Lung (tissue), 12 donors: ENCODE data around the gene HAUS1. TPM values are rescaled to one million over a fixed set of nuclear protein-coding genes. Genes with fewer than 3 reads are reported as not detected.

Source experiments
- ATAC-seq: fragments of 200-7000 bp; cut with Tn5 transposase; one replicate; pipeline ENCODE4 v1.9.1; 2020; ENCODE audit warnings: moderate number of reproducible peaks; ENCODE audit not compliant: insufficient read depth, low FRiP score
- DNase-seq, 3 donors: peaks; one replicate each; pipeline ENCODE4 v3.0.0-alpha.2; 2013 to 2017
- H3K27ac ChIP-seq, 2 donors: one replicate each; pipeline ENCODE4 v1.5.1; 2013; ENCODE audit warnings: mild to moderate bottlenecking in 2 of 2, moderate library complexity in 2 of 2, control low read depth in 1 of 2, inconsistent platforms in 1 of 2, low read depth in 1 of 2, low read length in 1 of 2
- H3K27me3 ChIP-seq, 3 donors: one replicate each; pipeline ENCODE4 v1.5.1; 2013; ENCODE audit warnings: low read length in 2 of 3; ENCODE audit not compliant: control insufficient read depth in 3 of 3, insufficient read depth in 3 of 3
- H3K36me3 ChIP-seq, 4 donors: one replicate each; pipeline ENCODE4 v1.5.1; 2013; ENCODE audit warnings: low read length in 4 of 4, mild to moderate bottlenecking in 1 of 4, moderate library complexity in 1 of 4; ENCODE audit not compliant: control insufficient read depth in 4 of 4, insufficient read depth in 4 of 4
- H3K4me1 ChIP-seq, 5 donors: one replicate each; pipeline ENCODE4 v1.5.1; 2013; ENCODE audit warnings: low read length in 5 of 5, mild to moderate bottlenecking in 2 of 5, moderate library complexity in 1 of 5; ENCODE audit not compliant: control insufficient read depth in 5 of 5, insufficient read depth in 5 of 5
- H3K4me3 ChIP-seq: one replicate; pipeline ENCODE4 v1.5.1; 2013; ENCODE audit warnings: mild to moderate bottlenecking, control low read depth, moderate library complexity
- H3K9ac ChIP-seq, 2 donors: one replicate each; pipeline ENCODE4 v1.5.1; 2013; ENCODE audit warnings: low read length in 2 of 2, control low read depth in 1 of 2; ENCODE audit not compliant: insufficient read depth in 1 of 2
- H3K9me3 ChIP-seq, 4 donors: one replicate each; pipeline ENCODE4 v1.5.1; 2013; ENCODE audit warnings: low read length in 3 of 4, mild to moderate bottlenecking in 1 of 4, moderate library complexity in 1 of 4; ENCODE audit not compliant: control insufficient read depth in 4 of 4, insufficient read depth in 3 of 4
- WGBS, 2 donors: extraction: QIAGEN DNeasy Blood & Tissue Kit; methylation state at CpG; one replicate each; pipeline ENCODE4 v1.1.7; 2013; 5-methylcytosine and 5-hydroxymethylcytosine counted together
- polyA plus RNA-seq, 2 donors: library from polyadenylated mRNA; stranded (reverse); fragments of 200-250 nt; gene quantifications; one replicate each; pipeline ENCODE4 v1.2.1, GENCODE V29; 2013
- total RNA-seq, 2 donors: library from RNA; depleted of rRNA in 1 of 2; stranded (reverse); fragments of >200 nt in 1 of 2; gene quantifications; one replicate each; pipeline ENCODE4 v1.2.1, GENCODE V29; 2014 to 2021
- TF ChIP-seq, protein P1 (sequence below): IDR thresholded peaks from 2 replicates; pipeline ENCODE4 v1.5.1; 2012; ENCODE audit warnings: mild to moderate bottlenecking; ENCODE audit errors: control extremely low read depth, extremely low read depth
- donor health status: control.
- donor health status: control.
- donor health status: Bipolar disorder and iron deficiency.
- donor health status: healthy.
- donor health status: DM: yes; HTN: yes; CAD: no.

Gene HAUS1
- total and polyA plus RNA-seq, 4 donors: 16.8 to 27.7 (median 20.4) TPM

DNA sequence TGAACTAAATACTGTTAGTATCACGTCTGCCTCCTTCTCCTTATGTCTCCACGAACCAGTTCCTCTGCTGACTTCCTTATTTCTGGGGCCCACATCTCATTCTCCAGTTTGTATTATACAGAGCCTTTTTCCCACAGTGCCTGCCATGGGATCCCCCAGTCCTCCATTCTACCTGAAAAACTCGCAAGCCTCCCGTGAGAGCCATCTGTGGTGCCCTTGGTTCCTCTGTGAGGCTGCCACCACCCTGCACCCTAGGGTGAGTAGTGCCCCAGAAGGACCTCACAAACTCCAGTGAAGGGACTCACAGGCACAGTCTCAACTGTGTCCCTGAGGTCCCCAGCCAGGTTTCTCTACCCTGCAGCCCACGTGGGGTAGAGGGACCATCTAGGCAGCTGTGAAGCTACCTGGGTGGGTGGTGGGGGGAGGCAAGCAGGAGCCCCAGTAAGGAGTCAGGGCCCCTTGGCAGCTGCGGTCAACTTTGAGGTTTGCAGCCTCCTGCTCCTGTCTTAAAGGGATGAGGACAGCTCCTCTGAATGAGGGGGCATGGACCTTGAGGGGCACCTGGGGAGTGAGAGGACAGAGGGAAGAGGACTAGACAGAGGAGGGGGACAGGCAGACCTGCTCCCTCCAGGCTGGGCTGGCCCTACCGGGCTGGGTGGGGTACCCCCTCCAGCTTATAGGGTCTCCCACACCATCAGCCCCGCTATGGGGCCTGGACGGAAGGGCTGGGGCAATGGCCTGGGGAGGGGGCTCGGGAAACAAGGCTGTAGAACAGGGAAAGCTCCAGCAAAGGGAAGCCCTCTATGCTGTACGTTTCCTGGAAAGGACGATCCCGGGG lies 33.2 kb upstream of the HAUS1 start:
- DNase-seq (no peak), ATAC-seq (no peak)
- H3K9me3 ChIP-seq: no peaks in the 10 kb centered on the region
- 15 to 37% methylated on average over 13 of the region's 13 CpGs for WGBS, 2 donors
- TF ChIP-seq, protein P1, sequence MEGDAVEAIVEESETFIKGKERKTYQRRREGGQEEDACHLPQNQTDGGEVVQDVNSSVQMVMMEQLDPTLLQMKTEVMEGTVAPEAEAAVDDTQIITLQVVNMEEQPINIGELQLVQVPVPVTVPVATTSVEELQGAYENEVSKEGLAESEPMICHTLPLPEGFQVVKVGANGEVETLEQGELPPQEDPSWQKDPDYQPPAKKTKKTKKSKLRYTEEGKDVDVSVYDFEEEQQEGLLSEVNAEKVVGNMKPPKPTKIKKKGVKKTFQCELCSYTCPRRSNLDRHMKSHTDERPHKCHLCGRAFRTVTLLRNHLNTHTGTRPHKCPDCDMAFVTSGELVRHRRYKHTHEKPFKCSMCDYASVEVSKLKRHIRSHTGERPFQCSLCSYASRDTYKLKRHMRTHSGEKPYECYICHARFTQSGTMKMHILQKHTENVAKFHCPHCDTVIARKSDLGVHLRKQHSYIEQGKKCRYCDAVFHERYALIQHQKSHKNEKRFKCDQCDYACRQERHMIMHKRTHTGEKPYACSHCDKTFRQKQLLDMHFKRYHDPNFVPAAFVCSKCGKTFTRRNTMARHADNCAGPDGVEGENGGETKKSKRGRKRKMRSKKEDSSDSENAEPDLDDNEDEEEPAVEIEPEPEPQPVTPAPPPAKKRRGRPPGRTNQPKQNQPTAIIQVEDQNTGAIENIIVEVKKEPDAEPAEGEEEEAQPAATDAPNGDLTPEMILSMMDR: no peak
- H3K27ac ChIP-seq: peak overlapping the region in 1 of 2 donors; percentile 52
- H3K27me3 ChIP-seq: no peaks in the 10 kb centered on the region
- H3K36me3 ChIP-seq: no peaks in the 10 kb centered on the region
- peaks cover 0 to 5% (median 5%) of the 10 kb centered on the region in 5 donors for H3K4me1 ChIP-seq
- H3K4me3 ChIP-seq: peak overlapping the region; percentile 66
- H3K9ac ChIP-seq: peak overlapping the region in 1 of 2 donors; percentile 25

DNA sequence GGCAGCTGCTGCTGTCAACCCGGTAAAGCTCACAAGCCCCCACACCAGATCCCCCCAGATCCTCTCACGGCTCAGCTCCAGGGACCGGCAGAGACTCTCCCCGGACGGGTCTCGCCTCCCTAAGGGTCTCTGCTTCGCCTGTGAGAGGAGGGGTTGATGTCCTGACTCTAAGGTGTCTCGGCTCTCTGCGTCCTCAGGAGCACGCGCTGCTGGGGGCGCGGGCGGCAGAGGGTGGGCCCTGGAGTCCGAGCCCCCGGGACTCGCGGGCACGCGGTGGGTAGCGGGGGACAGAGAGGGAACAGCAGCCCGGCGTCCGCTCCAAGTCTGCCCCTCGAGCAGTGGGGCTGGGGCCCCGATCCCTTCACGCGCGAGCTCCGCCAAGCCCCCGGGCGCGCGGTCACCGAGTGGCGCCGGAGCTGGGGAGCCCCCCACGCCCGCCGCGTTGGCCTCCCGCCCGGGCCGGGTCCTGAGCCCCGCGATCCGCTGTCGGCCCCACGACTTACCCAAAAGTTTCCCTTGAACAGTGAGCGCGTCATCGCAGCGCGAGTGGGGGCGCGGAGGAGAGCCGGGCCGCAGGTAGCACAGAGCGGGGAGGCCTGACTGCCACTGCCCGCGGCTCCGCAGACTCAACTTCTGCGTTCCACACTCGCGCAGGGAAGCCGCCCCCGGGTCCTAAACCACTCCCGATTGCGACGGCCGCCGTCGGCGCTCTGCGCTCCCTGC lies 32.4 kb upstream of the HAUS1 start, which contains the start of gene PSTPIP2:
TSS of gene PSTPIP2 (minus strand) at position 608 of the 723 bp plus-strand sequence. CDS start at position 536, 72 bp downstream.
- H3K9me3 ChIP-seq: no peaks in the 10 kb centered on the region
- H3K27me3 ChIP-seq: no peaks in the 10 kb centered on the region
- H3K4me3 ChIP-seq: peak within 1 kb of the TSS; percentile 66
- WGBS, 2 donors: 0 to 1% methylated on average over 52 to 75 of the region's 75 CpGs
- H3K36me3 ChIP-seq: peaks cover 0 to under 1% (median 0%) of the 10 kb centered on the region in 4 donors
- DNase-seq (peak; percentile 60 to 71 (median 69)), ATAC-seq (peak; percentile 88)
- TF ChIP-seq, protein P1: no peak
- H3K27ac ChIP-seq: peak within 1 kb of the TSS in 1 of 2 donors; percentile 3
- peaks cover 0 to 5% (median 5%) of the 10 kb centered on the region in 5 donors for H3K4me1 ChIP-seq
- H3K9ac ChIP-seq: peak within 1 kb of the TSS in 1 of 2 donors; percentile 25

DNA sequence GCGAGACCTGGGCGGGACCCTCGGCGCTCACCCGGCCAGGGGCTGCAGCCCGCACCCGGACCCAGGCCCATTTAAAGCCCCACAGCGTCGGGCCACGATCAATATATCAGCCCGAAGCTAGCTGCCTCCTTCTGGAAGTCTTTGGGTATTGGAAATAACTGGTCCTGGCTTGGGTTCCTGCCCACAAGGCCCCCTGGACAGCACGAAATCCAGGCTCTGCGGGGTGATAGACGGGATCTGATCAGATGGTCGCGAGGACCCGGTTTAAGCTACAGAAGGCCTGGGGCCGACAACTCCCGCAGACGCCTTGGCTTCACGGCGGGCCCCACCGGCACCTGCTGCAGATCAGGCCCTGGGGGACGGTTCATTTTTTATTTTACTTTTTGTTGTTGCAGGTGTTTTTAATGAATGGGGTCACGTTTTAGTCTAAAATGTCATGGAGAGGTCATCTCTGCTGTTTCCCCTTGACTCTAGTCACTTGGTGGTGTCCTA lies 31.8 kb upstream of the HAUS1 start:
- H3K36me3 ChIP-seq: peaks cover 0 to 4% (median 0%) of the 10 kb centered on the region in 4 donors
- H3K27me3 ChIP-seq: no peaks in the 10 kb centered on the region
- peak overlapping the region; percentile 66 for H3K4me3 ChIP-seq
- DNase-seq (no peak), ATAC-seq (no peak)
- TF ChIP-seq, protein P1: no peak
- H3K4me1 ChIP-seq: peaks cover 0 to 5% (median 5%) of the 10 kb centered on the region in 5 donors
- no peak overlapping the region for H3K27ac ChIP-seq
- 27 to 30% methylated on average over 25 of the region's 25 CpGs for WGBS, 2 donors
- H3K9ac ChIP-seq: no peak overlapping the region
- no peaks in the 10 kb centered on the region for H3K9me3 ChIP-seq
